GM12878 (cell line): ENCODE data around the gene SMAD4. TPM values are rescaled to one million over a fixed set of nuclear protein-coding genes. Genes with fewer than 3 reads are reported as not detected.

Experiments used
- ATF2 ChIP-seq: IDR thresholded peaks from 2 replicates; pipeline ENCODE4 v1.6.1; 2012; ENCODE audit warnings: low read length, inconsistent platforms
- ATF3 ChIP-seq: IDR thresholded peaks from 2 replicates; pipeline ENCODE4 v1.6.1; 2011; ENCODE audit warnings: low read depth, mild to moderate bottlenecking, low read length, moderate library complexity, borderline replicate concordance; ENCODE audit errors: extremely low read depth
- CBX3 ChIP-seq: fragments of 200-600 bp; sonication (generic); IDR thresholded peaks from 2 replicates; pipeline ENCODE4 v1.6.1; 2016; ENCODE audit warnings: low read depth, borderline replicate concordance
- CHD1 ChIP-seq: IDR thresholded peaks from 2 replicates; pipeline ENCODE4 v1.6.1; 2012; ENCODE audit warnings: low read depth, low read length, improper control_type of control experiment
- CHD4 ChIP-seq: fragments of 200-600 bp; sonication (generic); IDR thresholded peaks from 2 replicates; pipeline ENCODE4 v1.6.1; 2016; ENCODE audit warnings: mild to moderate bottlenecking
- CUX1 ChIP-seq: IDR thresholded peaks from 2 replicates; pipeline ENCODE4 v1.6.1; 2012; ENCODE audit warnings: improper control_type of control experiment, low read depth, low read length; ENCODE audit not compliant: insufficient replicate concordance
- FOS ChIP-seq: IDR thresholded peaks from 3 replicates; pipeline ENCODE4 v1.6.1; 2011; ENCODE audit warnings: borderline replicate concordance; ENCODE audit not compliant: insufficient read length; ENCODE audit errors: extremely low read depth
- NR2C1 ChIP-seq: fragments of 450-650 bp; IDR thresholded peaks from 2 replicates; pipeline ENCODE4 v1.6.1; 2017; ENCODE audit warnings: antibody characterized with exemption, mild to moderate bottlenecking, moderate library complexity
- RELA ChIP-seq: fragments of 450-650 bp; IDR thresholded peaks from 2 replicates; pipeline ENCODE4 v1.8.0; 2014; ENCODE audit warnings: borderline replicate concordance; ENCODE audit not compliant: partially characterized antibody
- SIX5 ChIP-seq: IDR thresholded peaks from 2 replicates; pipeline ENCODE4 v1.6.1; 2011; ENCODE audit warnings: mild to moderate bottlenecking, low read depth, low read length, moderate library complexity; ENCODE audit not compliant: severe bottlenecking
- SMAD1 ChIP-seq: fragments of 450-650 bp; IDR thresholded peaks from 2 replicates; pipeline ENCODE4 v1.6.1; 2018; ENCODE audit warnings: mild to moderate bottlenecking, low read depth; ENCODE audit not compliant: partially characterized antibody
- SMAD5 ChIP-seq: IDR thresholded peaks from 2 replicates; pipeline ENCODE4 v1.6.1; 2016; ENCODE audit warnings: antibody characterized with exemption, low read depth
- SPI1 ChIP-seq: IDR thresholded peaks from 2 replicates; pipeline ENCODE4 v1.6.1; 2011; ENCODE audit warnings: low read depth, mild to moderate bottlenecking, low read length, moderate library complexity, borderline replicate concordance; ENCODE audit not compliant: insufficient read depth
- WRNIP1 ChIP-seq: IDR thresholded peaks from 2 replicates; pipeline ENCODE4 v1.6.1; 2011; ENCODE audit warnings: low read depth, low read length, improper control_type of control experiment, borderline replicate concordance
- ZNF592 ChIP-seq: fragments of 450-650 bp; IDR thresholded peaks from 2 replicates; pipeline ENCODE4 v1.6.1; 2017; ENCODE audit warnings: mild to moderate bottlenecking, moderate library complexity
- polyA plus RNA-seq, 11 experiments: library from polyadenylated mRNA; depleted of rRNA in 4 of 11; unstranded in 6 of 11; stranded (reverse) in 5 of 11; fragments of >200 nt; fragmentation: Nextera tagmentation in 4 of 11; fragmentation: Illumina TruSeq in 1 of 11; extraction: Ambion mirVana in 4 of 11; extraction: Trizol in 1 of 11; gene quantifications; 1 replicate in 1 of 11; 2 replicates in 10 of 11; pipeline versions ENCODE4 v1.2.1 to v1.2.3, GENCODE V29; 2011 to 2016; ENCODE audit warnings: inconsistent platforms in 2 of 11, missing spikeins in 2 of 11, low read depth in 1 of 11
- total RNA-seq, 4 experiments: library from RNA; depleted of rRNA in 3 of 4; stranded (reverse); fragments of >200 nt in 3 of 4; fragmentation: Illumina TruSeq in 1 of 4; extraction: Trizol in 1 of 4; gene quantifications; 2 replicates each; pipeline versions ENCODE4 v1.2.1 to v1.2.3, GENCODE V29; 2013 to 2021

Gene SMAD4
- total and polyA plus RNA-seq, 10 of the 15 experiments (the other 5 are each of a cell fraction or from before 2014, with no cell fraction given): 9.6 to 99.9 (median 37.5) TPM

- TF ChIP-seq ZNF592 (no peak), RELA (no peak), ATF3 (no peak), SPI1 (no peak), CHD1 (no peak), CUX1 (no peak), WRNIP1 (no peak), ATF2 (no peak), FOS (no peak), SMAD1 (no peak), NR2C1 (peak; percentile 34; the same call in 1 of the 2 replicates), SIX5 (no peak), CBX3 (no peak), SMAD5 (peak; percentile 41; the same call in 1 of the 2 replicates), CHD4 (no peak)
These were observed at the start of gene SMAD4 (continued) for GRCh38 chr18:51029694-51030536.
